HEK293T (cell line): ENCODE data around the gene KDM2A.

Experiments used
- CTCF ChIA-PET: fragments of 350-600 bp; formaldehyde crosslinking; extraction: SDS; loops from one replicate; lab custom pipeline; 2021; ENCODE audit warnings: antibody characterized with exemption, inconsistent platforms; lab: Yijun Ruan, JAX
- POLR2A ChIA-PET: fragments of 350-600 bp; formaldehyde crosslinking; extraction: SDS; loops from one replicate; lab custom pipeline; 2020; ENCODE audit warnings: antibody characterized with exemption, inconsistent platforms; lab: Yijun Ruan, JAX
- DNase-seq: peaks from one replicate; pipeline ENCODE4 v3.0.0; 2012; ENCODE audit warnings: mixed read lengths; ENCODE audit errors: extremely low spot score
- ARNT ChIP-seq: fragments of 450-650 bp; IDR thresholded peaks from 2 replicates; pipeline ENCODE4 v1.6.1; 2017; ENCODE audit warnings: mild to moderate bottlenecking
- BHLHE40 ChIP-seq: fragments of 450-650 bp; IDR thresholded peaks from 2 replicates; pipeline ENCODE4 v1.6.1; 2016; ENCODE audit warnings: mild to moderate bottlenecking, moderate library complexity, borderline replicate concordance
- CTBP1 ChIP-seq: fragments of 450-650 bp; IDR thresholded peaks from 2 replicates; pipeline ENCODE4 v1.6.1; 2016; ENCODE audit warnings: borderline replicate concordance
- ELF4 ChIP-seq: fragments of 450-650 bp; IDR thresholded peaks from 2 replicates; pipeline ENCODE4 v1.6.1; 2017; ENCODE audit warnings: antibody characterized with exemption
- FOXA1 ChIP-seq: fragments of 450-650 bp; IDR thresholded peaks from 2 replicates; pipeline ENCODE4 v1.6.1; 2016; ENCODE audit warnings: mild to moderate bottlenecking
- FOXK2 ChIP-seq: fragments of 450-650 bp; IDR thresholded peaks from 2 replicates; pipeline ENCODE4 v1.6.1; 2016; ENCODE audit warnings: mild to moderate bottlenecking
- FOXM1 ChIP-seq: fragments of 450-650 bp; IDR thresholded peaks from 2 replicates; pipeline ENCODE4 v1.6.1; 2017; ENCODE audit warnings: mild to moderate bottlenecking, borderline replicate concordance
- HDGF ChIP-seq: fragments of 450-650 bp; IDR thresholded peaks from 2 replicates; pipeline ENCODE4 v1.6.1; 2017; ENCODE audit warnings: antibody characterized with exemption, borderline replicate concordance
- L3MBTL2 ChIP-seq: fragments of 450-650 bp; conservative IDR thresholded peaks from 2 replicates; pipeline ENCODE4 v1.6.1; 2016; ENCODE audit warnings: mild to moderate bottlenecking
- LEF1 ChIP-seq: fragments of 450-650 bp; IDR thresholded peaks from 2 replicates; pipeline ENCODE4 v1.6.1; 2017; ENCODE audit warnings: mild to moderate bottlenecking, borderline replicate concordance
- NFRKB ChIP-seq: fragments of 450-650 bp; IDR thresholded peaks from 2 replicates; pipeline ENCODE4 v1.6.1; 2016; ENCODE audit warnings: mild to moderate bottlenecking, moderate library complexity
- SP1 ChIP-seq: fragments of 450-650 bp; IDR thresholded peaks from 2 replicates; pipeline ENCODE4 v1.6.1; 2017
- SUZ12 ChIP-seq: fragments of 450-650 bp; IDR thresholded peaks from 2 replicates; pipeline ENCODE4 v1.6.1; 2016; ENCODE audit warnings: mild to moderate bottlenecking
- TARDBP ChIP-seq: fragments of 450-650 bp; IDR thresholded peaks from 2 replicates; pipeline ENCODE4 v1.6.1; 2016
- ZNF384 ChIP-seq: fragments of 450-650 bp; IDR thresholded peaks from 2 replicates; pipeline ENCODE4 v1.6.1; 2016
- TF ChIP-seq, protein P1 (sequence below): fragments of 450-650 bp; IDR thresholded peaks from 2 replicates; pipeline ENCODE4 v1.6.1; 2016

KDM2A gene

DNA sequence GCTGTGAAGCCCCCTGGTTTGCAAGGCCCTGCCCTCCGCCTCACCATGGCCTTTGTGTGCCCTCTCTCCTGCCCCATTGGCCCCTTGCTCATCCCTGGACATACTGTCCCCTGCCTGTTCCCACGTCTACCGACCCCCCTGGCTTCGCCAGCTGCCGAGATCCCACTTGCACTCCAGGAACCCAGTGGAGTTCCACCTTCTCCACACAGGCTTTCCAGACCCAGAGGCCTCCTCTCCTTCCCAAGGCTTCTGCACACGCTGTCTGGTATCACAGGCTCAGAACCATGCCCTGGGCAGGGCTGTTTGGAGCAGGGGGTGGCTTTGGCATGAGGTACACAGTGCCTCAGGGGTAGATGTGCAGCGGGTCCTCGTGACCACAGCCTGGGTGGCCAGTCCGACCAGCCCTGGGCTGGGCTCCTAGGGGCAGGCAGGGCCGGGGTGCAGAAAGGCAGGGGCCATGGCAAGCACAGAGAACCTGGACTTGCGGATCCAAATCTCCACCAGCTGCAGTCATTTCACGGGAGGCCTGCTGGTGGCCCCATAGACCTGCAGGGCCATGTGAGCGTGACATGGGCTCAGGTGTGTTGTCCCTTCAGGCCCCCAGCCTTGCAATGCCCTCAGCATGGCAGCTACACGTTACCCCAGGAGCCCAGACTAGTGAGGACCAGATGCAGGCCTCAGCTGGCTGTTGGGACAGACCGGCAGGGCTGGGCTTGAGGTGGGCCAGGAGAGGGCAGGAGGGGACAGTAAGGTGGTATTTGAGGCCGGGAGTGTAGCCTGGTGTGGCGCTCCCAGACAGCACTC, 156.7 kb downstream of the KDM2A start:
- TF ChIP-seq FOXK2, result no peak
- TF ChIP-seq HDGF, result no peak
- TF ChIP-seq NFRKB, result no peak
- TF ChIP-seq BHLHE40, result no peak
- TF ChIP-seq SP1, result no peak
- TF ChIP-seq LEF1, result no peak
- no peak for TF ChIP-seq ARNT
- TF ChIP-seq ZNF384, result no peak
- TF ChIP-seq FOXA1, result no peak
- no peak for TF ChIP-seq TARDBP
- no peak for TF ChIP-seq L3MBTL2
- TF ChIP-seq SUZ12, result no peak
- ChIA-PET POLR2A (no interaction called here), CTCF (no interaction called here)
- no peak for DNase-seq

DNA sequence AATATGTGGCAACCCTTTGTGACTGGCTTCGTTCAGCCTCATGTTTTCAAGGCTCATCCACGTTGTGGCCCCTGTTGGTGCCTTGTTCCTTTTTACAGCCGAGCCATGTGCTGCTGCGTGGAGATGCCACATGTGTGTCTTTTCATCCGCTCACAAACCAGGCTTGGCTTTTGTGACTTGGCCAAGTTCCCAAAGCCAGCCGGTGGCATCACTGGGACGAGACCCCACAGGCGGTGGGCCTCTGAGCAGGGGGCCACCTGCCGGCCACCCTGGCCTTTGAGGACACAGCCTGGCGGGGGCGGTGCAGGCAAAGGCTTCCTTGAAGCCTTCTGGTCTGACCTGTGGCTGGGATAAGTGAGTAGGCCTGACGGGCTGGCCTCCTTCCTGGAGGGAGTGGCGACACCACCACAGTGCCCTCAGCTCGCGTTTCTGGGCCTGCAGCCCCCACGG, 157.7 kb downstream of the KDM2A start:
- TF ChIP-seq ZNF384, result no peak
- DNase-seq, result no peak
- ChIA-PET CTCF (no interaction called here), POLR2A (interaction anchor here (1.3 kb wide), 1 partner anchor 11 kb away, joined by 5 read pairs; no protein-coding TSS in a partner anchor)

DNA sequence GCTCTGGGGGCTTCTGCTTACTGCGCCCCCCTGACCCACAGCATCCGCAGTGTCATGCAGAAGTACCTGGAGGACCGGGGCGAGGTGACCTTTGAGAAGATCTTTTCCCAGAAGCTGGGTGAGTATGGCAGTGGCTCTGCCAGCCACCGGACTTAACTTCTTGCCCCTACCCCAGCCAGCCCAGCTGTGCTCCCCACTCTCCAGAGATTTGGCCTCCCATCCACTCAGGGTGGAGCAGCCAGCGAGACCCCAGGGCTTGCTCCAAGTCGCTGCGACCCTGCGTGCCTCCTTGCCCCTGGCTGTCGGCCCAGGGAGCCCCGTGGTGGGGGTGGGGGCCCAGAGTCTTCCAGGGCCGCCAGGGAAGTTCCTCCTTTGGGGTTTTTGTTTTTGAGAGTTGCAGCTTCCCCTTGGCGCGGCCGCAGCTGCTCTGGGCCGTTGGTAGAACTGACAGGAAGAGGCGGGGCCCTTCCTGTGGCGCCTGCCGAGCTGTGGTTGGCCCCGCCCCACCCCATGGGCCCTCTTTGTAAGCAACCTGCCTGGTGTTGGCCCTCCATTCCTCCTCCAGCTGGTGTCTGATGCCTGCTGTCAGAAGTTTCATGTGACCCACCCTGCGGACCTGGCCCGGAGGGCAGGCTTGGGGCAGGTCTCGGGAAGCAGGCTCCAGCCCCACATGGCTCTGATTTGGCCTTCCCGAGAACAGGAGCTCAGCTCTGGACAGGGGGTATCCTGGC, 158.3 kb downstream of the KDM2A start:
- ChIA-PET CTCF (interaction anchor here (0.6 kb wide), 1 partner anchor 65 kb away, joined by 3 read pairs; no protein-coding TSS in a partner anchor), POLR2A (interaction anchor here (1.3 kb wide), 1 partner anchor 11 kb away, joined by 5 read pairs; no protein-coding TSS in a partner anchor)
- no peak for DNase-seq
- TF ChIP-seq, protein P1, sequence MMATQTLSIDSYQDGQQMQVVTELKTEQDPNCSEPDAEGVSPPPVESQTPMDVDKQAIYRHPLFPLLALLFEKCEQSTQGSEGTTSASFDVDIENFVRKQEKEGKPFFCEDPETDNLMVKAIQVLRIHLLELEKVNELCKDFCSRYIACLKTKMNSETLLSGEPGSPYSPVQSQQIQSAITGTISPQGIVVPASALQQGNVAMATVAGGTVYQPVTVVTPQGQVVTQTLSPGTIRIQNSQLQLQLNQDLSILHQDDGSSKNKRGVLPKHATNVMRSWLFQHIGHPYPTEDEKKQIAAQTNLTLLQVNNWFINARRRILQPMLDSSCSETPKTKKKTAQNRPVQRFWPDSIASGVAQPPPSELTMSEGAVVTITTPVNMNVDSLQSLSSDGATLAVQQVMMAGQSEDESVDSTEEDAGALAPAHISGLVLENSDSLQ, result no peak
- no peak for TF ChIP-seq FOXM1
- TF ChIP-seq LEF1, result no peak
- TF ChIP-seq L3MBTL2, result no peak
- TF ChIP-seq TARDBP, result no peak
- TF ChIP-seq ARNT, result no peak
- no peak for TF ChIP-seq FOXK2
- no peak for TF ChIP-seq CTBP1
- no peak for TF ChIP-seq FOXA1
- no peak for TF ChIP-seq SUZ12
- no peak for TF ChIP-seq BHLHE40

DNA sequence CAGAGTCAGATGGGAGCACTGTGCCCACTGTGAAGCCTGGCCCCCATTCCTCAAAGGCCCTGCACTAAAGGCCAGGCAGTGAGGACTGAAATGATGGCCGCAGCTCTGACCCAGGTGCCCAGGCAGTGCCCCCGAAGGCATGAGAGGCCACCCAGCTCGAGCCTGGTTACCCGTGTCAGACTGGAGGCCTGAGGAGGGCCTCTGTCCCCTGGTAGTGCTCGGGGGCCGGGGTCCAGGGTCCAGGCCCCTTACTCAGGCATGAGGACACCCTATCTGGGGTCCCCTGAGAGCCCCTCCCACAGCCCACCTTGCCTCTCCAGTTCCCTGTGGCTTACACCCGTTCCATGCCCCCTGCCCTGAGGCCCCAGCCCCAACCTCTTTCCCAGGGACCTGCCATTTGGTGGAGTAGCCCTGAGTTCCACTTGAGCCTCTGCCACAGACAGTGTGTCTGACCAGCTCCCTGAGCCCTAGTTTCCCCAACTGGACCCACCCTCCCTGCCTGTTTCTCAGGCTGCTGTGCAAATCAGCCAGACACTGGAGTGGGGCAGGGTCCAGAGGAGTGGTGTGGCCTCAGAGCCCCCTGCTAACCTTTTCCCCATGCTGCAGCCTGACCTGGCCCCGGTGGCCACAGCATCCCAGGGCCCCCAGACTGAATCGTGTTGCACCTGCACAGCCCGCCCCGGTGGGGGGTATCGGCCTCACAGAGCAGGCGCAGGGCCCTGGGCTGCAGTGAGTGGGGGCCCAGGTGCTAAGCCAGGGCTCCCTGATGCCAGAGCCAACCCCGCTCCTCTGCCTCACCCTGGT, 159.3 kb downstream of the KDM2A start:
- POLR2A ChIA-PET, result interaction anchor here (1.3 kb wide), 1 partner anchor 10 kb away, joined by 5 read pairs; no protein-coding TSS in a partner anchor
- CTCF ChIA-PET, result no interaction called here
- TF ChIP-seq ELF4, result no peak
- no peak for TF ChIP-seq HDGF
- no peak for TF ChIP-seq NFRKB

DNA sequence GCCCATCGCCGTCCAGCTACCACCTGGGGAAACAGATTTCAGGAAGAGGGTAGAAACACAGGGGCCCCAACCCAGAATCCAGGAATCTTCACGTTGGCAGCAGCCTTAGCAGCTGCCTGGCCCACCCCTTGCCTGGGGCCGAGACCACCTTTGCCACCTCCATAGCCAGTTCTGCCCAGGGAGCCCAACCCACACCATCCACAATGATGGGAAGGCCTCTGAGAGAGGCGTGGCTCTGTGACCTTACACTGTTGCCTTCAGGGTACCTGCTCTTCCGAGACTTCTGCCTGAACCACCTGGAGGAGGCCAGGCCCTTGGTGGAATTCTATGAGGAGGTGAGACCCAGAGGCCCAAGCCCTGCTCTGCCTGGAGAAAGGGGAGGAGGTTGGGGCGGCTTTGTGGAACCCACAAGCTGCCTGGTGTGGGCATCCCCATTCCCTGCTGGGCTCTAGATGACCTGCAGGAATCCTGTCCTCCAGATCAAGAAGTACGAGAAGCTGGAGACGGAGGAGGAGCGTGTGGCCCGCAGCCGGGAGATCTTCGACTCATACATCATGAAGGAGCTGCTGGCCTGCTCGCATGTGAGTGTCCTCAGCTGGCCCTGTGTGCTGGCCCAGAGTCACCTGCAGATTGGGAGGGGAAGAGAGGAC, 160.0 kb downstream of the KDM2A start:
- ChIA-PET CTCF (no interaction called here), POLR2A (interaction anchor here (1.5 kb wide), 1 partner anchor 10 kb away, joined by 5 read pairs; the partner anchor contains the start of gene ANKRD13D)
- no peak for DNase-seq
- TF ChIP-seq, protein P1, result no peak
- no peak for TF ChIP-seq TARDBP

More for the DNA sequence above, 159.3 kb downstream of the KDM2A start:
- DNase-seq, result no peak

DNA sequence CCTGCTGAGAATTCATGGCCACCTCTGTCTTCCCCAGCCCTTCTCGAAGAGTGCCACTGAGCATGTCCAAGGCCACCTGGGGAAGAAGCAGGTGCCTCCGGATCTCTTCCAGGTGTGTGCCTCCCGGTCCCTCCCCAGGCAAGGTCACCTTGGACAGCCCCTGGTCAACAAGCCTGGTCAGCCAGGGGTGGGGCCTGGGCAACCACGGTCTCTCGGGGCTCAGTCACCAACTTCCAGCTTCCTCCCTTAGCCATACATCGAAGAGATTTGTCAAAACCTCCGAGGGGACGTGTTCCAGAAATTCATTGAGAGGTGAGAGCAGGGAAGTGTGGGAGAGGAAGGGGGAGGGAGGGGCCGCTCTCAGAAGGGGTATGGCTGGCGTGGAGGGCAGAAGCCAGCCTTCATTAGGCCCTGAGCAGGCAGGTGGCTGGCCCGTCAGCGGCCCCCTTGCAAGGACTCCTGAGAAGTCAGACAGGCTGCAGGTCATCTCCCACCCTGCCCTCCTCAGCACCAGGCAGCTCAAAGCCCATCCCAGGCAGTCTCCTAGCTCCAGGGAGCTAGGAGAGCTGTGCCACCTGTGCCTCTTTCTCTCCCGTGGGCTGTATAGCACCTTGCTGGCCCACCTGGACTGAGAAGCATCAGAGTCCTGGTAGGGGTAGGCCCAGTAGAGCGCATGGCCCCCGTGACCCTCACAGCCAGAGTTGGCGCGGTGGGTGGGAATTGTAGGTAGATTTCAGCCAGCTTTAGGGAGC, 160.7 kb downstream of the KDM2A start:
- no peak for DNase-seq
- TF ChIP-seq NFRKB, result no peak
- TF ChIP-seq BHLHE40, result no peak
- TF ChIP-seq LEF1, result no peak
- TF ChIP-seq HDGF, result no peak
- no peak for TF ChIP-seq SP1
- TF ChIP-seq, protein P1, result no peak
- TF ChIP-seq CTBP1, result no peak
- no peak for TF ChIP-seq ARNT
- TF ChIP-seq ZNF384, result no peak
- TF ChIP-seq L3MBTL2, result no peak
- no peak for TF ChIP-seq SUZ12
- ChIA-PET CTCF (no interaction called here), POLR2A (interaction anchor here (0.8 to 1.5 kb wide), 3 partner anchors 8 to 13 kb away, joined by 3 to 5 read pairs (median 3); partner anchors contain the start of gene ANKRD13D)
